HG03558 (cell line): Measurements from ENCODE around the gene PIK3C2G.
"Not testable (repeated sequence)": the region's sequence is repeated elsewhere in the genome, so short reads cannot be mapped to it uniquely, and the experiment has no call there.

Experiments used
- ATAC-seq: cut with Tn5 transposase; IDR thresholded peaks from one replicate; pipeline ENCODE4 v1.9.1; 2021; ENCODE audit warnings: moderate number of reproducible peaks; ENCODE audit not compliant: unreplicated experiment; ENCODE audit errors: extremely low read depth

PIK3C2G gene

DNA sequence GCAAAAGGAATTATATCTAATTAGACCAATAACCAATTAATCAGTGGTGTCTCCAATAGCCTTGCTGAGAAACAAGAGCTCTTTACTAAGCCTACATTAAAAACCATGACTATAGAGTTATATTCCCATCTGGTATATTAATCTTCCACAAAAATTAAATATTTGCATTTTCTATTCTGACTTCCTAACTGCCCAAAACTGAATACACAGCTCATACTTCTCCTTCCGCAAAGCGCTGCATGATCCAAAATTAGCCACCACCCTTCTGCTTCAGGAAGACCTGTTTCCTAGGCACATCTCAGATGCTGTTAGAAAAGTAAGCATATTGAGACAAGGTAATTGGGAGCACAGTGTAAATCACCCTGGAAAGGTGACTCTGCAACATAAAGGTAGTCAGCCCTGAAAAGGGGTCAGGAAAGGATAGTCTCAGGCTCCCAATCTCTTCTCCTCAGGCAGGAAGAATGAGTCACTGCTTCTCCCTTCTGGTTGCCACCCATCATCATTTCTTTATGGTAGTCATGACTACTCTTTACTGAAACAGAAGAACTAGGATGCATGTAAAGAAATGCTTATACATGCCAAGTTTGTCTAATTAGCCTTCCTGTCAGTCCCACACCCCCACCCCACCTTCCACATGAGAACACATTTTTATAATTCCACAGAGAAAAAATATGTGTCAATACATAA is 422.2 kb downstream of the PIK3C2G start:
- ATAC-seq: no peak

DNA sequence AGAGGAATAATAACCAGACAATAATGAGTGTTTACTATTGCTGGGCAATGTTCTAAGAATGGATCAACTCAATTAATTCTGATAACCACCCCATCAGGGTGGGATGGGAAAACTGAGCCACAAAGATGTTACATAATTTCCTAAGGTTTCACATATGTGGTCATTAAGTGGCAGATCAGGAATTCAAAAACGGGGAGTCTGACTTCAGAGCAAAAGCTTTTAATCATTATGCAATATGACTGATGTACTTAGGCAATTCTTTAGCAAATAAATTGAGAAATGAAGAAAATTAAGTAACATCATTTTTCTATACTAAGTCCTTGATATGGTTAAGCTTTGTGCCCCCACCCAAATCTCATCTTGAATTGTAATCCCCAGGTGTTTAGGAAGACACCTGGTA is 423.1 kb downstream of the PIK3C2G start:
- no peak for ATAC-seq

DNA sequence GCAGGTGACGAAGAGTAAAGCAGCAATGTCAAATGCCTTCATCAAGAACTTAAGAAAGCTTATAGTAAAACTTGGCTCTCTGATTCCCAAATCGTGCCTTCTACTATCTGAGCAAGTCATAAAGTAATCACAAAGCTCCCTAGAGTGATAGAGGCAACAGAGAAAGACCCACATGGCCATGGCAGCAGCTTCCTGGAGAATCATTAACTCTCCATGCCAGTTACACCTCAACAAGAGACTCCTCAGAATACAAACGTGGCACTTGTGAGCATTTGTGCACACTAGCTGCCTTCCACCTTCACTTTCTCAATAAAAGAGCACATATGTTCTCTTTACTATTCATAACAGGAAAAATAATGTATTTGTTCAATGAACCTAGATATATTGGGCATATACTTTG is 428.5 kb downstream of the PIK3C2G start:
- ATAC-seq: no peak

DNA sequence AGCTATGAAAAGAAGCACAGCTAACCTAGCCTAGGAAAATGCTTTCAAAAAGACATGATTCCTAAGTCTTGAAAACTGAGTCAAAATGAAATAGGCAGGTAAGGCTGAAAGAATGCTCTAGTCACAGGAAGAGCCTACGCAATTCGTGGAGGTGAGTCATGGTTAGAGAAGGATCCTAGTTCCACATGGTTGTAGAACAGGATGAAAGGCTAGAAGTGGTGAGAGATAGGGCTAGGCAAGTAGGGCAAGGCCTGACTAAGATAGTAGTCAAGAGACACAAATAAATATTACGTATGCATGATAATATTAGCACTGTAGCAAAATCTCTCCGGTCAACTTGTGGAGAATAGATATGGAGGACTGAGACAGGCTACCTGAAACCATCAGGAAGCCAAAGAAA is 429.3 kb downstream of the PIK3C2G start:
- ATAC-seq: no peak

DNA sequence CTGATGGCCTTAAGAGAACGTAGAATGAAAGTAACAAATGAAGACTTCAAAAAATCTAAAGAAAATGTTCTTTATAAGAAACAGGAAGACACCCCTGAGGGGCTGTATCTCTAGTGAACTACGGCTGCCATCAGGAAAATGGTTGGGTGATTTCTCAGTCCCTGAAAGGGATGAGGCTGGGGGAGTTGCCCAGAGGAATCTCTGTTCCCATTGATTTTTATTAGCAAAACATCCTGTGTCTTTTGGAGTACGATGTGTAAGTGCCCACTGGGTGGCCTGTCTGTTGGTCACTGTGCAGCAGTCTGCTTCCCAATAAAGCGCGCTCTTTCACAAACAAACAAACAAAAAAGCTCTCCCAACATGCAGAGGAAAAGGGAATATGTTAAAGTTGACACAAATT is 432.7 kb downstream of the PIK3C2G start:
- not testable (repeated sequence) for ATAC-seq

DNA sequence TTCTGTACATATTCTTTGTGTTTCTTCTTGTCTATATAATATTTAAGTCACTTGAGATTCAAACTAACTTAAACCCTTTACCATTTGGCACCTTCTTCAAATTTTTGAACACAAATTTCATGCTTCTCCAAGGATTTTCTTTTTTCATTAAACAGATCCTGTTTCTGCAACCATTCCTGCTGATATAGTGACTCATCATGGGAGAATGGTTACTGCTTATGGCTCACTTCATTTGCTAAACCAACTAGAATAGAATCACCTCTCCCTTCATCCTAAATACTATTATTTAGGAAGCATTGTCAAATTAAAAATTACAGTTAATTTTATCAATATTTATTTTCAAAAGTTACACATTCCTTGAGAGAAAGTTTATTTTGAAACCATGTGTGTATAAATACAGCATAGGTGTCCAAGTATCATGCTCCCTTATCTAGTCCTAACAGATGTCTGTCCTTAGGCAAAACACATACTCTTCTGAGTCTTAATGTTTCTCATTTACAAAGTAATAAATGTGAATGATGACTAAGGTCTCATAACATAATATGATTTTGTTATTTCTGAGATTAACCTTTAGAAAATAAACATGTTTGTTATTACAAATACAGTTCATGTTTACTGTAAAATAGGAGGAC is 435.8 kb downstream of the PIK3C2G start:
- ATAC-seq: no peak
